GM13976 (cell line): ENCODE measurements around the gene MLST8.

Experiments used
- DNase-seq: peaks from one replicate; pipeline ENCODE4 v3.0.0; 2012; ENCODE audit warnings: low spot score
- CTCF ChIP-seq: IDR thresholded peaks from 2 replicates; pipeline ENCODE4 v1.5.1; 2012; ENCODE audit warnings: borderline replicate concordance, mild to moderate bottlenecking; ENCODE audit not compliant: insufficient read depth; ENCODE audit errors: extremely low read depth, missing control alignments, control extremely low read depth
- in situ Hi-C: fragments of 300-500 bp; cut with MboI; formaldehyde crosslinking; loops from one replicate; pipeline ENCODE4 v1.12.0; 2022; ENCODE audit warnings: low sequenced_read_pairs, mixed read lengths, inconsistent platforms; ENCODE audit not compliant: unreplicated experiment

Gene MLST8

GRCh38 chr16:2173366-2173765 is 31.9 kb upstream of the MLST8 start:
- TF ChIP-seq CTCF = no peak
- DNase-seq = no peak
- in situ Hi-C loops = no loop called here

GRCh38 chr16:2173916-2174315 is 31.3 kb upstream of the MLST8 start:
- in situ Hi-C loops = no loop called here
- no peak for TF ChIP-seq CTCF
- no peak for DNase-seq

- DNase-seq = no peak
- in situ Hi-C loops = no loop called here
- no peak for TF ChIP-seq CTCF
Measured at GRCh38 chr16:2174396-2175131, 30.7 kb upstream of the MLST8 start.

- in situ Hi-C loops = no loop called here
- no peak for TF ChIP-seq CTCF
- no peak for DNase-seq
Measured at GRCh38 chr16:2175454-2175853, 29.8 kb upstream of the MLST8 start.

GRCh38 chr16:2176047-2176446 is 29.2 kb upstream of the MLST8 start:
- in situ Hi-C loops = no loop called here
- TF ChIP-seq CTCF = no peak
- DNase-seq = no peak

GRCh38 chr16:2177101-2177500 is 28.2 kb upstream of the MLST8 start:
- TF ChIP-seq CTCF = no peak
- in situ Hi-C loops = no loop called here
- DNase-seq = no peak

GRCh38 chr16:2177561-2177960 is 27.7 kb upstream of the MLST8 start:
- no peak for DNase-seq
- no peak for TF ChIP-seq CTCF
- in situ Hi-C loops = no loop called here
